KOPT-K1 (cell line): ENCODE results near the gene ERI2.
"Not testable (repeated sequence)": the region's sequence is repeated elsewhere in the genome, so short reads cannot be mapped to it uniquely, and the experiment has no call there.

Source experiments
- H3K27ac ChIP-seq: fragments of 200-600 bp; sonication (generic); 2 replicates; pipeline ENCODE4 v1.5.1; 2016; ENCODE audit warnings: antibody characterized with exemption, mild to moderate bottlenecking, low read depth, low read length; ENCODE audit not compliant: poor library complexity, severe bottlenecking
- H3K36me3 ChIP-seq: fragments of 200-600 bp; sonication (generic); 2 replicates; pipeline ENCODE4 v1.5.1; 2017; ENCODE audit warnings: antibody characterized with exemption, mild to moderate bottlenecking, low read length, moderate library complexity; ENCODE audit not compliant: insufficient read depth
- H3K9me3 ChIP-seq: fragments of 200-600 bp; sonication (generic); 2 replicates; pipeline ENCODE4 v1.5.1; 2017; ENCODE audit warnings: antibody characterized with exemption, low read length, mild to moderate bottlenecking; ENCODE audit not compliant: insufficient read depth, poor library complexity, severe bottlenecking

The ERI2 gene

DNA sequence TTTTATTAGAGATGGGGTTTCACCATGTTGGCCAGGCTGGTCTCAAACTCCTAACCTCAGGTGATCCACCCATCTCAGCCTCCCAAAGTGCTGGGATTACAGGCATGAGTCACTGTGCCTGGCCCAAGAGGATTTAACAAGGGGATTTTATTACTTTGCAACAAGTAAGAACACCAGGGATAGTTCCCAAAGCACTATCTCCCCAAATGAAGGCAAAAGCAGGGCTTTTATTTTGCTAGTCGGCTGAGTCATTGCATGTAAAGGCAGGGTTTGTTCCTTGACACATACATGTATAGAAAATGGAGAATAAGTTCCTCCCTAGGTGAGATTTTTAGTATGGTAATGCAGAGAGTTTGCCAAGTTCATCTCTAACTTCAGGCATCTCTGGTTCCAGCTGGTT is 24.1 kb upstream of the ERI2 start:
- Histone ChIP-seq H3K9me3 (no peaks in the 10 kb centered on the region), H3K27ac (no peak overlapping the region), H3K36me3 (peaks cover 87% of the 10 kb centered on the region)

DNA sequence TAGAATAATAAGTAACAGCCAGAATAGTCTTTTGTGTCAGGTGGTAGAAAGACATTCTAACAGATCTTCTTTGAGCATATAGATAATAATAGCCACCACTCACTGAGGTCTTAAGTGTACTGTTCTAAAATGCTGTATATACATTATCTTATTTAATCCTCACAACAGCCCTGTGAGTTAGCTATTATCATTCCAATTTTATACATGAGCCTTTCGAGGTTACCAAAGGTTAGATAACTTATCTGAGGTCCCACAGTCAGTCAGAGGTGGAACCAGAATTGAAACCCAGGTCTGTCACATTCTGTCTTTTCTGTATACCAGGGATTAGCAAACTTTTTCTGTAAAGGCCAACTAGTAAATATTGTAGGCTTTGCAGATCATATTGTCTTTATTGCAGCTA is 23.3 kb upstream of the ERI2 start:
- H3K9me3 ChIP-seq, result no peaks in the 10 kb centered on the region
- H3K27ac ChIP-seq, result no peak overlapping the region
- H3K36me3 ChIP-seq, result peaks cover 85% of the 10 kb centered on the region

DNA sequence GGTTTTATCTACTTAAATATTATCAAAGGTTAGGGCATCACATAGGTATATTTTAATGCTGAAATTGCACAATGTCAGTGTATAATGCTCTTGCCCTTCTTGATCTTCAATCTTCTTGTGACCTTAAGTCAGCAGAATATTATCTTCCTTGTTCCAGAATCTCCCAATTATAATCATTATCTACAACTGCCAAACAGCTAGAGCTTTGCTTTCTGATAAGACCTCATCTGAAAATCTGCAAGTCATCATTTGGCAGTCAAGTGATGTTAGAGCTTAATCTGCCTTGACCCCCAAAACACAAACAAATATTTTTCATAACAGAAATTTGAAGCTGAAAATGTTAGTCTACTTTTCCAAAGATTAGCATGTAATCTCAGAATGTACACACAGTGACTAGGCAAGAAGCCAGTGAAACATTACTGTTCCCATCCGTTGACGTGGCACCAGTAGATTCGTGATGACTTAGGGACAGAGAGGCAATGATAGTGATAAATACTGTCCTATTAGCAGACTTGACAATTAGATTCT is 19.8 kb upstream of the ERI2 start:
- Histone ChIP-seq H3K36me3 (peaks cover 90% of the 10 kb centered on the region), H3K27ac (no peak overlapping the region), H3K9me3 (no peaks in the 10 kb centered on the region)

DNA sequence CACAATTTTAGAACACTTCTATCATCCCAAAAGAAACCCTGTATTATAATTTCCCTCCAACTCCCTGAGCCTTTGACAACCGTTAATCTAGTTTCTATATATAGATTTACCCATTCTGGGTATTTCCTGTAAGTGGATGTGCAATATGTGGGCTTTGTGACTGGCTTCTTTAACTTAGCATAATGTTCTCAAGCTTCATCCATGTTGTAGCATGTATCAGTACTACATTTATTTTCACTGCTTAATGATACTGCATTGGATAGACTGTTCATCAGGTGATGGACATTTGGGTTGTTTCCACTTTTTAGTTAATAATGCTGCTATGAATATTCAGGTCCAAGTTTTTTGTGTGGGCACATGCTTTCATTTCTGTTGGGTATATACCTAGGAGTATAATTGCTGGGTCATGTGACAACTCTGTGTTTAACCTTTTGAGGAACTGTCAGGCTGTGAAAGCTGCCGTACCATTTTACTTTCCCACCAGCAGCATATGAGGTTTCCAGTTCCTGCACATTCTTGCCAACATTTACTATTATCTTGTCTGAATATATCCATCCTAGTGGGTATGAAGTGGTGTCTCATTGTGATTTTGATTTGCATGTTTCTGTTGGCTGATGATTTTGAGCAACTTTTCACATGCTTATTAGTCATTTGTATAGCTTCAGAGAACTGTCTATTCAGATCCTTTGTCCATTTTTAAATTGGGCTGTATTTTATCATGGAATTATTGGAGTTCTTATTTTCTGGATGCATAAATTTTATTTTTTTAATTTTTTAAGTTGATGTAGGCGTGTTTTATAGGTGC is 16.5 kb upstream of the ERI2 start:
- Histone ChIP-seq H3K27ac (peak overlapping the region; percentile 62), H3K9me3 (no peaks in the 10 kb centered on the region), H3K36me3 (peaks cover 89% of the 10 kb centered on the region)

DNA sequence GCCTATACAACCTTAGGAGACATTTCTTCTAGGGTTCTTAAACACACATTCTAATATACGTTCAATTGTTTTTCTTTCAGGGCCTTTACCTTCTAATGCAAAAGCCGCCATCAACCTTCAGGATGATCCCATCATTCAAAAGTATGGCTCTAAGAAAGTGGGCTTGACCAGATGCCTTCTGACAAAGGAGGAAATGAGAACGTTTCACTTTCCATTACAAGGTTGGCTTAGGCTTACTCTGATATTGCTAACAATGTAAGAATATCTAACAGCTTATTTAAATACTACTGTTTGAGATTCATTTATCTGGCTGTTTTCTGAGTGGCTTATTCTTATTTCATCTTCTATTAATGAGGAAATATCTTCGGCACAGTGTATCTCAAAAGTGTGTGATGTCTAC is 15.4 kb upstream of the ERI2 start:
- H3K9me3 ChIP-seq, result no peaks in the 10 kb centered on the region
- H3K27ac ChIP-seq, result peak overlapping the region; percentile 62
- peaks cover 88% of the 10 kb centered on the region for H3K36me3 ChIP-seq

DNA sequence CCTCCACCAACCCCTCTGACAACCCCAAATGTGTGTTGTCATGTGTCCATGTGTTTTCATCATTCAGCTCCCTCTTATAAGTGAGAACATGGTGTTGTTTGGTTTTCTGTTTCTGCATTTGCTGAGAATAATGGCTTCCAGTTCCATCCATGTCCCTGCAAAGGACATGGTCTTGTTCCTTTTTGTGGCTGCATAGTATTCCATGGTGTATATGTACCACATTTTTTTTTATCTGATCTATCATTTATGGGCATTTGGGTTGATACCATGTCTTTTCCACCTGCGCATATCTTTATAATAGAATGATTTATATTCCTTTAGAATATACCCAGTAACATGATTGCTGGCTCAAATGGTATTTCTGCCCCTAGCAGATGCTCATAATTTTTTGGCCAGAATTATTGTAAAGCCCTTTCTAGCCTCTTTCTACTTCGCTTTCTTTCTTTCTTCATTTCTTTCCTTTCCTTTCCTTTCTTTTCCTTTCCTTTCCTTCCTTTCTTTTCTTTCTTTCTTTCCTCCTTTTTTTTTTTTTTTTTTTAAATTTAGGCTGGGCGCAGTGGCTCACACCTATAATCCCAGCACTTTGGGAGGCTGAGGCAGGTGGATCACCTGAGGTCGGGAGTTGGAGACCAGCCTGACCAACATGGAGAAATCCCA is 12.8 kb upstream of the ERI2 start:
- peaks cover 80% of the 10 kb centered on the region for H3K36me3 ChIP-seq
- no peak overlapping the region for H3K27ac ChIP-seq
- H3K9me3 ChIP-seq, result no peaks in the 10 kb centered on the region

DNA sequence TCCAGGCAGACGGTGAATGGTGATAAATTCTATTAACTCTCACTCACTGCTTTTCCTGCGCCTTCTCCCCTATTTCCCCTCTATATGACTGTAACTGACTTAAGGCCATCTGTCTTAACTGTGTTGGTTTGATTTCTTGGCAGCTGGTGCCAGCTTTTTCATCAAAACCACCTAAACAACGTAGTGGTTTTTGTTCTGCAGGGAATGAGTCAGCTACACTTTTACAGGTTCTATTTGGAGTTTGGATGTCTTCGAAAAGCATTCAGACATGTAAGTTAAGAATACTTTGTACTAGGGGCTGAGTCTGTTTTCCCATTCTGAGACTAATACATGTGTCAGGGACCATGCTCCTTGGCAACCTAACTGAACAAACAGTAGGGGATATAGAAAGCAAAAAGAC is 8.5 kb upstream of the ERI2 start:
- peak overlapping the region; percentile 47 for H3K27ac ChIP-seq
- no peaks in the 10 kb centered on the region for H3K9me3 ChIP-seq
- peaks cover 53% of the 10 kb centered on the region for H3K36me3 ChIP-seq

DNA sequence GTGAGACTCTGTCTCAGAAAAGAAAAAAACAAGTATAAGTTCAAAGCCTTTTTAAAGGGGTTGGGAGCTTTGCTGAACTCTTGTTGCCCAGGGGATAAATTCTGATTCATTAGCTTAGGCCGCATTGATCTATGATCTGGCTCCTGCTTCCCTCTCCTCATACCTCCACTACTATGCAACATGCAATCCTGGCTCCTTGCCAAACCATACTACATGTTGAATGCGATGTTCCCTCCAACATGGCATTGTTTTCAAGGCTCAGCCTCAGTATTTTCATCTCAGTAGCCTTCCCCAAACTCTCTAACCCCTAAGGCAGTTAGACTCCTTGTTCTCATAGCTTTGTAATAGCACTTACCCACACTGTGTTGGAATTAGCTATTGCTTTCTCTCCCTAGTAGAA is 6.2 kb upstream of the ERI2 start:
- H3K27ac ChIP-seq, result peak overlapping the region; percentile 50
- H3K9me3 ChIP-seq, result no peaks in the 10 kb centered on the region
- H3K36me3 ChIP-seq, result peaks cover 33% of the 10 kb centered on the region

DNA sequence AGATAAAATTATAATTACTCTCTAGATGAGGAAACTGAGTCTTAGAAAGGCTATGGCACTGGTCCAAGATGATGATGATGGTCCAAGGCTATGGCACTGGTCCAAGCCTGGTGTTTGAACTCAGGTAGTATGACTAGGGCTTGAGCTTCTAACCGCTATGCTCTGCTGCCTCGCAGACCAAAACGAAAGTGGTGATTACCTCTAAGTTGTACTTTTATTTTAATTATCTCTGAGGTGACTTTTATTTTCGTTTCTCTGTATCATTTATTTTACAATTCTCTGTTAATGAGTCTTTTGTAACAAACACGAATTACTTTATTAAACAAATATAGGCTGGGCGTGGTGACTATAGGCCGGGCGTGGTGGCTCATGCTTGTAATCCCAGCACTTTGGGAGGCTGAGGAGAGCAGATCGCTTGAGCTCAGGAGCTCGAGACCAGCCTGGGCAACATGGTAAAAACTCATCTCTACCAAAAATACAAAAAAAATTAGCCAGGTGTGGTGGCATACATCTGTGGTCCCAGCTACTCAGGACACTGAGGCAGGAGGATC is 5.7 kb upstream of the ERI2 start:
- Histone ChIP-seq H3K9me3 (no peaks in the 10 kb centered on the region), H3K27ac (peak overlapping the region; percentile 50), H3K36me3 (peaks cover 27% of the 10 kb centered on the region)

DNA sequence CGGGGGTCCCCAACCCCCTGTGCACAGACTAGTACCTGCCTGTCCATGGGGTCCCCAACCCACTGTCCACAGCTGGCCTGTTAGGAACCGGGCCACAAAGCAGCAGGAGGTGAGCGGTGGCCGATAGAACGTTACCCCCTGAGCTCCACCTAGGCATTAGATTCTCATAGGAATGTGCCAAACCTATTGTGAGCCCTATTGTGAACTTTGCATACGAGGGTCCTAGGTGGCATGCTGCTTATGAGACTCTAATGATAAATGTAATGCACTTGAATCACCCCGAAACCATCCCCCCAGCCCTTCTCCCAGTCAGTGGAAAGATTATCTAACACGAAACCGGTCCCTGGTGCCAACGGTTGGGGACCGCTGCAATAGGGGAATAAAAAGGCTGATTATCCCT is 1.6 kb upstream of the ERI2 start:
- H3K9me3 ChIP-seq, result no peaks in the 10 kb centered on the region
- H3K36me3 ChIP-seq, result peaks cover 1% of the 10 kb centered on the region; the same call in 1 of the 2 replicates
- H3K27ac ChIP-seq, result peak overlapping the region; percentile 98

DNA sequence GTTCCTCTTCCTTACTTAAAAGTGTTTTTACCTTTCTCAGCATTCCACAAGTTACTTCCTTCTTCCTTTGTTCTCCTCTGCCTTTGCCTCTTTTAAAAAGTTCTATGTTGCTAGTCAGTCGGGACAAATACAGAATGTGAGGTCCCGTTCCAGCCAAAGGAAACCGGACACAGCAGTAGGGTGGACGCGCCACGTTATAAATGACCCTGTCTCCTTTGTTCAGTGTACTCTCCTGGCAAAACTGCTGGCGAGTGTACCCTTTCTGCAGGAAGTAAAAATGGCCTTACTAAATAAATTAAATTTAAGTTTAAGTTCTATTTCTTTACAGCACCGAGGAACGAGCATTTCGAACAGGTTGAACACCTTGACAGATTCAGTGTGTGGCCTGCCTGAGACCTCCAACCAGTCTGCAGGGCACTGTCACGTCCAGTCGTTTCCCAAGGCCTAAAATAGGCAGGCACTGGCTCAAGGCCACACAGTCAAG is 546 bp downstream of the ERI2 start:
- peak overlapping the region; percentile 98 for H3K27ac ChIP-seq

DNA sequence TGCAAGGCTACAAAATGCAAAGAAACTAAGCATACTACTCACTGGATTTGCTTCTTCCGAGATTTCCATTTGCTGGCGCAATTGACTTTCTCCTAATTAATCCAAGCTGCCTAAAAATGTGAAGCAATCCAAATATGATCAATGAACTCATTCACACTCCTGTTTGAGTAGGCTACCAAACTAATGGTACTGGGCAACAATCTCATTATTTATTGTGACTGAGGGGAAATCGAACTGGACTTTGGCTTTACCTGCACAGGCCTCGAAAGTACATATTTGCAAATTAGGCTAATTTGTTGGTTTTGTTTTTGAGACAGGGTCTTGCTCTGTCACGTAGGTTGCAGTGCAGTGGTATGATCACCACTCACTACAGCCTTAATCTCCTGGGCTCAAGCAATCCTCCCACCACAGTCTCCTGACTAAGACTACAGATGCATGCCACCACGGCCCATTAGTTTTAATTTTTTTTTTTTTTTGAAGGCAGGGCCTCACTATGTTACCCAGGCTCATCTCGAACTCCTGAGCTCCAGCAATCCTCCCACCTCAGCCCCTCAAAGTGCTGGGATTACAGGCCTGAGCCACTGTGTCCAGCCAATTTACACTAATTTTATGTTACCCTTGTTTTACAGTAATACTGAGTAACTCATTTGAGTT is 2.6 kb downstream of the ERI2 start:
- no peaks in the 10 kb centered on the region for H3K9me3 ChIP-seq

More for the DNA sequence above, 546 bp downstream of the ERI2 start:
- H3K9me3 ChIP-seq, result not testable (repeated sequence)
- H3K36me3 ChIP-seq, result peaks cover 18% of the 10 kb centered on the region

DNA sequence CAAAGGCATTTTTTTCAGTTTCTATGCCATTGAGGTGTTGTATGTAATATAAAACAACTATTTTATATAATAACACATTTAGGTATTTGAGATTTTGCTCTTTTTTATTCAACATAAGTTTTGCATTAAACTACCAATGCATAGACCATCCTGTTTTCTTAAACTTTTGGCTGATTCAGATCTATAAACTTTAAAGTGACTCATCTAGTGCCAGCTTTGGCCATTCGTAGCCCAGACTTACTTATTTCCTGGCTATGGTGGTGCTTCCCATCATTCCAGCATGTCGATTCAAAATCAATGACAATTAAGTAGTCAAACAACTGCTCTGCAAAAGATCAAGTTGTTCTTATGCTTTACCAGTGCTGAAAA is 3.1 kb downstream of the ERI2 start:
- no peak overlapping the region for H3K27ac ChIP-seq
- no peaks in the 10 kb centered on the region for H3K9me3 ChIP-seq
- H3K36me3 ChIP-seq, result peaks cover 40% of the 10 kb centered on the region

More for the DNA sequence above, 2.6 kb downstream of the ERI2 start:
- Histone ChIP-seq H3K36me3 (peaks cover 35% of the 10 kb centered on the region), H3K27ac (no peak overlapping the region)

DNA sequence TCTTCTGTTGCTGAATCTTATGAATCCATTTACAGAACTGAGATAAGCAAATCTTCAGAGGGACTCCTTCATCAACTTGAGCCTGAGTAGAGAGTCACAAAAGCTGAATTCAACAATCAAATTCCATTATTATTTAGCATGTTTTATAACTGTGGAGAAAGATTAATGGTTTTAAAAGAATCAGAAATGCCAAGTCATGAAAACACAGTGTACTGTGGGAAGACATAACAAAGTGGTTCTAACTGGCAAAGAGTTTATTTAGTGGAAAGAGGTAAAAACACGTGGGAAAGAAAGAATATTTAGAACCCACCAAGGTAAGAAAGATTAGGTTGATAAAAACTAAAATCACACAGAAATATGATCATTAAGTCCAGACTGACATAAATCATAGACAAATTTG is 5.0 kb downstream of the ERI2 start:
- no peak overlapping the region for H3K27ac ChIP-seq
- no peaks in the 10 kb centered on the region for H3K9me3 ChIP-seq
- H3K36me3 ChIP-seq, result peaks cover 55% of the 10 kb centered on the region

DNA sequence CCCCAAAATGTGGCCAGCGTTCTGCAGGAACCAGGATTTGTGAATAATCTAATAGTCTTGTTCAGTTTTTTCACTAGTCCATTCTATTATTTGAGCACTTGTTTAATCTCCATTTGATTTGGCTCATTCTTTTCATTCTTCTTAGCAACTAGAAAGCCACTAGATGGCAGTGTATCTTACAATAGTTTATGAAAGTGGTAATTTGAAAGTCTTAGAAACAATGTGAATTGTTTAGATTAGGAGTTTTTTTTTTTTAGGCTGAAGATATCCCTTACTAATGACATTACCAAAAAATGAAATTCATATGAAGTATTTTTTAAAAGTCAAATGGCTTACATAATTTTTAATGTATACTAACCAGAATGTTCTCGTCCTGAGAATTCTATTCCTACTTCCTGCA is 6.7 kb downstream of the ERI2 start:
- Histone ChIP-seq H3K36me3 (peaks cover 71% of the 10 kb centered on the region), H3K9me3 (no peaks in the 10 kb centered on the region), H3K27ac (no peak overlapping the region)
